OCI-LY7 (cell line): ENCODE data around the gene MBD3.

Experiments used
- EZH2phosphoT487 ChIP-seq: fragments of 200-600 bp; sonication (generic); IDR thresholded peaks from 2 replicates; pipeline ENCODE4 v1.6.1; 2018; ENCODE audit warnings: low read depth, borderline replicate concordance, mild to moderate bottlenecking, mixed run types, antibody characterized with exemption, low read length, moderate library complexity, mixed read lengths
- TF ChIP-seq, protein P1 (sequence below): fragments of 200-600 bp; sonication (generic); conservative IDR thresholded peaks from 2 replicates; pipeline ENCODE4 v1.5.1; 2014; ENCODE audit warnings: mild to moderate bottlenecking, antibody characterized with exemption, low read length, moderate library complexity, mixed read lengths

DNA sequence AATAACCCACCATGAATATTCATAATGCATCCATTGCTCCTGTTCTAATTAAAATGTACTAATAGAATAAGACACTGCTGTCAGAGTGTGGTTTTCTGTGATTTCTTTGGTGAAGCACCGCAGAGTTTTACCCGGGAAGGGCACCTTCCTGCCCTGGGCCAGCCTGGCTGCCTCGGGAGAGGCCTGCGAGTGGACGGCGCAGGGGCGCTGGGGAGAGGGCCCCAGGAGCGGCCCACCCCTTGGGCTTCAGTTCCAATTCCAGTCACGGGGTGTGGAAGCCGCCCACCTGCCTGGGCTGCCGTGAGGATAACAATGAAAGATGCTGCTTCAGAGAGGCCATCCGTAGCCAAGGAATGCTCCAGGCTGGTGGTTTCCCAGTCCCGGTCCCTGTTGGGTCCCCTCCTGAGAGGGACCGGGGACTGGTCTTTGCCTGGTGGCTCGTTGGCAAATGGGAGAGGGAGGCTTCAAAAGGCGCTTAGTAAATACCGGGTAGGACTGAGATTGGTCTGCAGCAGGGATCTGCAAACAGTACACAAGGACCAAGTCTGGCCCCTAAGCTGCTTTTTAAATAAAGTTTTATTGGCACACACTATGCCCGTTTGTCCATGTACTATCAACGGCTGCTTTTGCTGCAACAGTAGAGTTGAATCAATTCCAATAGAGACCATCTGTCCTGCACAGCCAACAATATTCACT is 41.7 kb upstream of the MBD3 start:
- TF ChIP-seq, protein P1, sequence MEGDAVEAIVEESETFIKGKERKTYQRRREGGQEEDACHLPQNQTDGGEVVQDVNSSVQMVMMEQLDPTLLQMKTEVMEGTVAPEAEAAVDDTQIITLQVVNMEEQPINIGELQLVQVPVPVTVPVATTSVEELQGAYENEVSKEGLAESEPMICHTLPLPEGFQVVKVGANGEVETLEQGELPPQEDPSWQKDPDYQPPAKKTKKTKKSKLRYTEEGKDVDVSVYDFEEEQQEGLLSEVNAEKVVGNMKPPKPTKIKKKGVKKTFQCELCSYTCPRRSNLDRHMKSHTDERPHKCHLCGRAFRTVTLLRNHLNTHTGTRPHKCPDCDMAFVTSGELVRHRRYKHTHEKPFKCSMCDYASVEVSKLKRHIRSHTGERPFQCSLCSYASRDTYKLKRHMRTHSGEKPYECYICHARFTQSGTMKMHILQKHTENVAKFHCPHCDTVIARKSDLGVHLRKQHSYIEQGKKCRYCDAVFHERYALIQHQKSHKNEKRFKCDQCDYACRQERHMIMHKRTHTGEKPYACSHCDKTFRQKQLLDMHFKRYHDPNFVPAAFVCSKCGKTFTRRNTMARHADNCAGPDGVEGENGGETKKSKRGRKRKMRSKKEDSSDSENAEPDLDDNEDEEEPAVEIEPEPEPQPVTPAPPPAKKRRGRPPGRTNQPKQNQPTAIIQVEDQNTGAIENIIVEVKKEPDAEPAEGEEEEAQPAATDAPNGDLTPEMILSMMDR: no peak
- TF ChIP-seq EZH2phosphoT487: no peak
